ENCODE measurements around the gene RIF1.
"Not testable (repeated sequence)": the region's sequence is repeated elsewhere in the genome, so short reads cannot be mapped to it uniquely, and the experiment has no call there.

RIF1 gene
- total RNA-seq = 336 to 337 reads per million in 2 donors

GRCh38 chr2:151409601-151410484, at the start of gene RIF1:
TSS of gene RIF1 (plus strand) at chr2:151409902. CDS start at chr2:151410424, 522 bp downstream.
- DNase-seq = peak; percentile 48

- DNase-seq = no peak
Observed at GRCh38 chr2:151361674-151362370, 47.9 kb upstream of the RIF1 start.

- no peak for DNase-seq
Observed at GRCh38 chr2:151363709-151364108, 46.0 kb upstream of the RIF1 start.

- no peak for DNase-seq
Observed at GRCh38 chr2:151367571-151367970, 42.1 kb upstream of the RIF1 start.

- DNase-seq = no peak
Observed at GRCh38 chr2:151374436-151374835, 35.3 kb upstream of the RIF1 start.

GRCh38 chr2:151379169-151379568, 30.5 kb upstream of the RIF1 start:
- no peak for DNase-seq

GRCh38 chr2:151380580-151381235, 29.0 kb upstream of the RIF1 start:
- no peak for DNase-seq

GRCh38 chr2:151381266-151381665, 28.4 kb upstream of the RIF1 start:
- no peak for DNase-seq

- DNase-seq = no peak
Observed at GRCh38 chr2:151388011-151388410, 21.7 kb upstream of the RIF1 start.

GRCh38 chr2:151391436-151391835, 18.3 kb upstream of the RIF1 start:
- no peak for DNase-seq

GRCh38 chr2:151394509-151394908, 15.2 kb upstream of the RIF1 start:
- DNase-seq = no peak

GRCh38 chr2:151395509-151396374, 14.0 kb upstream of the RIF1 start:
- no peak for DNase-seq

- DNase-seq = no peak
Observed at GRCh38 chr2:151399981-151400380, 9.7 kb upstream of the RIF1 start.

GRCh38 chr2:151401149-151401548, 8.6 kb upstream of the RIF1 start:
- DNase-seq = no peak

GRCh38 chr2:151403914-151404313, 5.8 kb upstream of the RIF1 start:
- no peak for DNase-seq

- DNase-seq = no peak
Observed at GRCh38 chr2:151405376-151405775, 4.3 kb upstream of the RIF1 start.

GRCh38 chr2:151407281-151407680, 2.4 kb upstream of the RIF1 start:
- no peak for DNase-seq

GRCh38 chr2:151408788-151409600, 708 bp upstream of the RIF1 start:
- no peak for DNase-seq

GRCh38 chr2:151410485-151410834, 758 bp downstream of the RIF1 start:
- DNase-seq = peak; percentile 19

GRCh38 chr2:151417650-151418049, 7.9 kb downstream of the RIF1 start:
- DNase-seq = no peak

GRCh38 chr2:151421681-151422080, 12.0 kb downstream of the RIF1 start:
- not testable (repeated sequence) for DNase-seq
